ENCODE measurements around the gene CIB2. TPM values are rescaled to one million over a fixed set of nuclear protein-coding genes. Genes with fewer than 3 reads are reported as not detected.
A peak's percentile ranks its signal among the peaks of the same experiment; 100 is the strongest.

CIB2 gene
- total and polyA plus RNA-seq, 2 donors (not counting 1 experiment from before 2014, with no cell fraction given), result 0.97 to 3.2 TPM

DNA sequence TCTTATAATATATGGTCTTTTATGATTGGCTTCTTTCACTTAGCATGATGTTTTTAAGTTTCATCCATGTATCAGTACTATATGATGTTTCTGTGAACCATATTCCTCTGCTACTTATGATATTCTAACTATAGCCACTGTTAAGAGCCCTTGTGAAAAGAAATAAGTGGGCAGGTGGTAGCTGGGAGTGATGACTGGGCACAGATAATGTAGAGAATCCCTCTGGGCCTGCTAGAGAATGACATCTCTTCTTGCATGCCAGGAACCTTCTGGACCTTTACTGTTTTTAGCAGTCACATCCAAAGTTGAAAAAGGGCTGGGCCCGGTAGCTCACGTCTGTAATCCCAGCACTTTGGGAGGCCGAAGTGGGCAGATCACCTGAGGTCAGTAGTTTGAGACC lies 28.1 kb upstream of the CIB2 start:
- Histone ChIP-seq H3K27me3 (replicated peaks in 1 of 4; ENCODE audit: control extremely low read depth in 1 of 4, control insufficient read depth in 3 of 4, insufficient read depth in 4 of 4, low read length in 3 of 4) (no peaks in the 10 kb centered on the region), H3K9ac (ENCODE audit: low read length) (no peak overlapping the region), H3K79me2 (ENCODE audit: control insufficient read depth, insufficient read depth, low read length) (peaks cover 31% of the 10 kb centered on the region), H3K36me3 (replicated peaks in 1 of 2; ENCODE audit: control extremely low read depth in 1 of 2, control insufficient read depth in 1 of 2, extremely low read depth in 1 of 2, insufficient read depth in 2 of 2, low read length in 1 of 2) (peaks cover 7 to 60% of the 10 kb centered on the region in 2 experiments), H3K9me3 (ENCODE audit: control extremely low read depth in 1 of 3, control insufficient read depth in 2 of 3, insufficient read depth in 1 of 3, low read length in 2 of 3) (no peaks in the 10 kb centered on the region), H3K4me3 (ENCODE audit: control extremely low read depth in 1 of 5, extremely low read depth in 1 of 5, insufficient read depth in 1 of 5, low read depth in 2 of 5, low read length in 4 of 5) (no peak overlapping the region), H3K4me2 (replicated peaks; ENCODE audit: low read depth, low read length, poor library complexity, severe bottlenecking) (no peak overlapping the region), H3K4me1 (ENCODE audit: control insufficient read depth in 2 of 2, insufficient read depth in 2 of 2, low read length in 2 of 2) (no peaks in the 10 kb centered on the region), H3K27ac (ENCODE audit: low read length in 2 of 2) (no peak overlapping the region), H4K20me1 (ENCODE audit: control insufficient read depth, insufficient read depth, low read length, poor library complexity, severe bottlenecking) (no peaks in the 10 kb centered on the region), H2AFZ (ENCODE audit: insufficient read depth, low read depth, low read length, poor library complexity, severe bottlenecking) (no peak overlapping the region)
- Mint-ChIP-seq H3K4me3 (no peak overlapping the region), H3K27me3 (no peaks in the 10 kb centered on the region), H3K9me3 (ENCODE audit: insufficient read depth) (no peaks in the 10 kb centered on the region), H3K27ac (no peak overlapping the region), H3K4me1 (peaks cover 2% of the 10 kb centered on the region)
- DNase-seq (no peak), ATAC-seq (ENCODE audit: low read depth) (no peak)
- ChIA-PET CTCF (interaction anchor here (1.2 kb wide), 1 partner anchor 15 kb away, joined by 4 read pairs; no protein-coding TSS in a partner anchor), POLR2A (no interaction called here)
- WGBS (ENCODE audit: insufficient coverage), result 100% methylated on average over 2 of the region's 3 CpGs
- intact Hi-C loops (cut with micrococcal nuclease), result loop anchor here (10.0 kb wide), 1 partner anchor 735 kb away; the partner anchor contains the start of genes HMG20A and PEAK1
- TF ChIP-seq CTCF (IDR thresholded peaks at IDR 0.05) (no peak), EZH2 (IDR thresholded peaks at IDR 0.05; ENCODE audit: borderline replicate concordance, insufficient read depth, low read depth, low read length, poor library complexity, severe bottlenecking) (no peak)

- TF ChIP-seq EZH2 (IDR thresholded peaks at IDR 0.05; ENCODE audit: borderline replicate concordance, insufficient read depth, low read depth, low read length, poor library complexity, severe bottlenecking) (no peak), CTCF (IDR thresholded peaks at IDR 0.05) (no peak)
- WGBS (ENCODE audit: insufficient coverage), result 83% methylated on average over 1 of the region's 2 CpGs
- POLR2A ChIA-PET, result no interaction called here
Measured at GRCh38 chr15:78157203-78157602, 26.0 kb upstream of the CIB2 start.

More at GRCh38 chr15:78157203-78157602, 26.0 kb upstream of the CIB2 start:
- H3K27me3 Mint-ChIP-seq, result no peaks in the 10 kb centered on the region
- no peaks in the 10 kb centered on the region for H3K4me1 ChIP-seq (ENCODE audit: control insufficient read depth in 2 of 2, insufficient read depth in 2 of 2, low read length in 2 of 2)
- H3K79me2 ChIP-seq (ENCODE audit: control insufficient read depth, insufficient read depth, low read length), result peaks cover 46% of the 10 kb centered on the region
- H3K9me3 Mint-ChIP-seq (ENCODE audit: insufficient read depth), result no peaks in the 10 kb centered on the region
- peaks cover 9 to 46% of the 10 kb centered on the region in 2 experiments for H3K36me3 ChIP-seq (replicated peaks in 1 of 2; ENCODE audit: control extremely low read depth in 1 of 2, control insufficient read depth in 1 of 2, extremely low read depth in 1 of 2, insufficient read depth in 2 of 2, low read length in 1 of 2)
- H3K4me1 Mint-ChIP-seq, result peaks cover 13% of the 10 kb centered on the region
- H3K9ac ChIP-seq (ENCODE audit: low read length), result no peak overlapping the region
- H4K20me1 ChIP-seq (ENCODE audit: control insufficient read depth, insufficient read depth, low read length, poor library complexity, severe bottlenecking), result no peaks in the 10 kb centered on the region
- intact Hi-C loops (cut with micrococcal nuclease), result loop anchor here (10.0 kb wide), 1 partner anchor 732 kb away; the partner anchor contains the start of genes HMG20A and PEAK1
- no peak overlapping the region for H3K4me3 Mint-ChIP-seq
- H3K9me3 ChIP-seq (ENCODE audit: control extremely low read depth in 1 of 3, control insufficient read depth in 2 of 3, insufficient read depth in 1 of 3, low read length in 2 of 3), result no peaks in the 10 kb centered on the region
- CTCF ChIA-PET, result interaction anchor here (1.0 to 4.0 kb wide), 3 partner anchors 38 to 49 kb away, joined by 3 to 17 read pairs (median 7); no protein-coding TSS in a partner anchor
- H3K27me3 ChIP-seq (replicated peaks in 1 of 4; ENCODE audit: control extremely low read depth in 1 of 4, control insufficient read depth in 3 of 4, insufficient read depth in 4 of 4, low read length in 3 of 4), result no peaks in the 10 kb centered on the region
- H3K27ac Mint-ChIP-seq, result no peak overlapping the region
- H3K4me3 ChIP-seq (ENCODE audit: control extremely low read depth in 1 of 5, extremely low read depth in 1 of 5, insufficient read depth in 1 of 5, low read depth in 2 of 5, low read length in 4 of 5), result no peak overlapping the region
- no peak for DNase-seq
- H3K27ac ChIP-seq (ENCODE audit: low read length in 2 of 2), result peak overlapping the region in 1 of 2 donors; percentile 6
- no peak overlapping the region for H2AFZ ChIP-seq (ENCODE audit: insufficient read depth, low read depth, low read length, poor library complexity, severe bottlenecking)
- ATAC-seq (ENCODE audit: low read depth), result no peak
- H3K4me2 ChIP-seq (replicated peaks; ENCODE audit: low read depth, low read length, poor library complexity, severe bottlenecking), result no peak overlapping the region
